Activated naive CD8-positive, alpha-beta T cell treated with anti-CD3 and anti-CD28 coated beads, Interleukin-2, amount 10 ng/mL, durations not matched to agents 7 days and 5 days (primary cell): ENCODE measurements around the gene GAGE12F. TPM values are rescaled to one million over a fixed set of nuclear protein-coding genes. Genes with fewer than 3 reads are reported as not detected.
"Not testable (repeated sequence)": the region's sequence is repeated elsewhere in the genome, so short reads cannot be mapped to it uniquely, and the experiment has no call there.

ENCODE experiments used
- ATAC-seq: fragments of 150-1000 bp; cut with Tn5 transposase; one replicate; pipeline ENCODE4 v1.10.0; 2021; ENCODE audit warnings: low read depth, moderate library complexity
- POLR2A ChIA-PET: fragments of 350-600 bp; sonication (Branson Sonifier 250); formaldehyde crosslinking; loops from one replicate; lab custom pipeline; 2021; ENCODE audit warnings: antibody characterized with exemption; lab: Charles Lee
- DNase-seq: peaks from one replicate; pipeline ENCODE4 v3.0.0; 2021
- H3K27ac Mint-ChIP-seq: one replicate; pipeline ENCODE4 v1.8.0; 2022; ENCODE audit warnings: mild to moderate bottlenecking, mixed read lengths
- H3K27me3 Mint-ChIP-seq: one replicate; pipeline ENCODE4 v1.8.0; 2022; ENCODE audit warnings: mild to moderate bottlenecking, moderate library complexity, mixed read lengths
- H3K36me3 Mint-ChIP-seq: one replicate; pipeline ENCODE4 v1.8.0; 2021; ENCODE audit warnings: mild to moderate bottlenecking, mixed read lengths
- H3K4me1 Mint-ChIP-seq: one replicate; pipeline ENCODE4 v1.8.0; 2021; ENCODE audit warnings: mixed read lengths
- H3K4me3 Mint-ChIP-seq: one replicate; pipeline ENCODE4 v1.8.0; 2022; ENCODE audit warnings: mild to moderate bottlenecking, moderate library complexity, mixed read lengths
- H3K9me3 Mint-ChIP-seq: one replicate; pipeline ENCODE4 v1.8.0; 2021; ENCODE audit warnings: mixed read lengths
- total RNA-seq, 2 experiments: library from RNA; stranded (reverse); gene quantifications; one replicate each; pipeline ENCODE4 v1.2.3, GENCODE V29; 2021

Gene GAGE12F, protein sequence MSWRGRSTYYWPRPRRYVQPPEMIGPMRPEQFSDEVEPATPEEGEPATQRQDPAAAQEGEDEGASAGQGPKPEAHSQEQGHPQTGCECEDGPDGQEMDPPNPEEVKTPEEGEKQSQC
- not detected for total RNA-seq

DNA sequence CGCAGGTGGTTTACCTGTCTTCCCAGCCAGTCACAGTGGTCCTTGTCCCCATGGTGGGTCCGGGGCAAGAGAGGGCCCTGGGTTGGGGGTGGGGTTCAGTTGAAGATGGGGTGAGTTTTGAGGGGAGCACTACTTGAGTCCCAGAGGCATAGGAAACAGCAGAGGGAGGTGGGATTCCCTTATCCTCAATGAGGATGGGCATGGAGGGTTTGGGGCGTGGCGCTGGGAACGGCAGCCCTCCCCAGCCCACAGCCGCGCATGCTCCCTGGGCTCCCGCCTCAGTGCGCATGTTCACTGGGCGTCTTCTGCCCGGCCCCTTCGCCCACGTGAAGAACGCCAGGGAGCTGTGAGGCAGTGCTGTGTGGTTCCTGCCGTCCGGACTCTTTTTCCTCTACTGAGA is at the start of gene GAGE12F:
Gene GAGE12F (plus strand): TSS at position 301 of the 400 bp plus-strand sequence. CDS start 1,155 bp downstream, outside the sequence.
- H3K9me3 Mint-ChIP-seq, ATAC-seq, H3K4me3 Mint-ChIP-seq, H3K36me3 Mint-ChIP-seq, H3K27ac Mint-ChIP-seq, H3K4me1 Mint-ChIP-seq, H3K27me3 Mint-ChIP-seq, DNase-seq, POLR2A ChIA-PET: not testable (repeated sequence)

DNA sequence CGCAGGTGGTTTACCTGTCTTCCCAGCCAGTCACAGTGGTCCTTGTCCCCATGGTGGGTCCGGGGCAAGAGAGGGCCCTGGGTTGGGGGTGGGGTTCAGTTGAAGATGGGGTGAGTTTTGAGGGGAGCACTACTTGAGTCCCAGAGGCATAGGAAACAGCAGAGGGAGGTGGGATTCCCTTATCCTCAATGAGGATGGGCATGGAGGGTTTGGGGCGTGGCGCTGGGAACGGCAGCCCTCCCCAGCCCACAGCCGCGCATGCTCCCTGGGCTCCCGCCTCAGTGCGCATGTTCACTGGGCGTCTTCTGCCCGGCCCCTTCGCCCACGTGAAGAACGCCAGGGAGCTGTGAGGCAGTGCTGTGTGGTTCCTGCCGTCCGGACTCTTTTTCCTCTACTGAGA is 28.8 kb upstream of the GAGE12F start, which contains the start of gene GAGE12C:
Gene GAGE12C (plus strand): TSS at position 301 of the 400 bp plus-strand sequence. CDS start 1,155 bp downstream, outside the sequence.
- H3K4me1 Mint-ChIP-seq, ATAC-seq, DNase-seq, H3K27ac Mint-ChIP-seq, H3K36me3 Mint-ChIP-seq, H3K9me3 Mint-ChIP-seq, H3K27me3 Mint-ChIP-seq, POLR2A ChIA-PET, H3K4me3 Mint-ChIP-seq: not testable (repeated sequence)

DNA sequence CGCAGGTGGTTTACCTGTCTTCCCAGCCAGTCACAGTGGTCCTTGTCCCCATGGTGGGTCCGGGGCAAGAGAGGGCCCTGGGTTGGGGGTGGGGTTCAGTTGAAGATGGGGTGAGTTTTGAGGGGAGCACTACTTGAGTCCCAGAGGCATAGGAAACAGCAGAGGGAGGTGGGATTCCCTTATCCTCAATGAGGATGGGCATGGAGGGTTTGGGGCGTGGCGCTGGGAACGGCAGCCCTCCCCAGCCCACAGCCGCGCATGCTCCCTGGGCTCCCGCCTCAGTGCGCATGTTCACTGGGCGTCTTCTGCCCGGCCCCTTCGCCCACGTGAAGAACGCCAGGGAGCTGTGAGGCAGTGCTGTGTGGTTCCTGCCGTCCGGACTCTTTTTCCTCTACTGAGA is 19.2 kb upstream of the GAGE12F start, which contains the start of gene GAGE12D:
Gene GAGE12D (plus strand): TSS at position 301 of the 400 bp plus-strand sequence. CDS start 1,155 bp downstream, outside the sequence.
- H3K9me3 Mint-ChIP-seq, ATAC-seq, DNase-seq, H3K36me3 Mint-ChIP-seq, H3K4me3 Mint-ChIP-seq, H3K4me1 Mint-ChIP-seq, H3K27ac Mint-ChIP-seq, H3K27me3 Mint-ChIP-seq, POLR2A ChIA-PET: not testable (repeated sequence)

DNA sequence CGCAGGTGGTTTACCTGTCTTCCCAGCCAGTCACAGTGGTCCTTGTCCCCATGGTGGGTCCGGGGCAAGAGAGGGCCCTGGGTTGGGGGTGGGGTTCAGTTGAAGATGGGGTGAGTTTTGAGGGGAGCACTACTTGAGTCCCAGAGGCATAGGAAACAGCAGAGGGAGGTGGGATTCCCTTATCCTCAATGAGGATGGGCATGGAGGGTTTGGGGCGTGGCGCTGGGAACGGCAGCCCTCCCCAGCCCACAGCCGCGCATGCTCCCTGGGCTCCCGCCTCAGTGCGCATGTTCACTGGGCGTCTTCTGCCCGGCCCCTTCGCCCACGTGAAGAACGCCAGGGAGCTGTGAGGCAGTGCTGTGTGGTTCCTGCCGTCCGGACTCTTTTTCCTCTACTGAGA is 9.7 kb upstream of the GAGE12F start, which contains the start of gene GAGE12E:
Gene GAGE12E (plus strand): TSS at position 301 of the 400 bp plus-strand sequence. CDS start 1,155 bp downstream, outside the sequence.
- H3K27me3 Mint-ChIP-seq, H3K4me3 Mint-ChIP-seq: not testable (repeated sequence)

DNA sequence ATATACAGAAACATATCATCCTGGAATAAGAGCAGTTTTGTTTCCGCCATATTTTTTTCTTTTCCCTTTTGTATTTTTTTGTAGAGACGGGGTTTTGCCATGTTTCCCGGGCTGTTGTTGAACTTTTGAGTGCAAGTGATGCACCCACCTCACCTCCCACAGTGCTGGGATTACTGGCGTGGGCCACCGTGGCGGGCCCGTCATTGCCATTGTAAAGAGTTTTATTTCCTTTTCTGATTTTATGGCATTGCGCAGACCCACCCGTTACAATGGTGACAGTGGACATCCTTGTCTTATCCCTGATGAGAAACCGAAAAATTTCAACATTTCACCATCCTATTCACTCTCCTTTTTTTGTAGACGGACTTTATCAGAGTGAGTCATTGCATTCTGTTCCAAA is 8.1 kb downstream of the GAGE12F start:
- ATAC-seq, H3K9me3 Mint-ChIP-seq, H3K27me3 Mint-ChIP-seq, DNase-seq, H3K27ac Mint-ChIP-seq, H3K4me3 Mint-ChIP-seq, POLR2A ChIA-PET, H3K4me1 Mint-ChIP-seq, H3K36me3 Mint-ChIP-seq: not testable (repeated sequence)

More for the DNA sequence above, 9.7 kb upstream of the GAGE12F start, which contains the start of gene GAGE12E:
- H3K4me1 Mint-ChIP-seq, H3K9me3 Mint-ChIP-seq, POLR2A ChIA-PET, H3K27ac Mint-ChIP-seq, ATAC-seq, H3K36me3 Mint-ChIP-seq, DNase-seq: not testable (repeated sequence)

DNA sequence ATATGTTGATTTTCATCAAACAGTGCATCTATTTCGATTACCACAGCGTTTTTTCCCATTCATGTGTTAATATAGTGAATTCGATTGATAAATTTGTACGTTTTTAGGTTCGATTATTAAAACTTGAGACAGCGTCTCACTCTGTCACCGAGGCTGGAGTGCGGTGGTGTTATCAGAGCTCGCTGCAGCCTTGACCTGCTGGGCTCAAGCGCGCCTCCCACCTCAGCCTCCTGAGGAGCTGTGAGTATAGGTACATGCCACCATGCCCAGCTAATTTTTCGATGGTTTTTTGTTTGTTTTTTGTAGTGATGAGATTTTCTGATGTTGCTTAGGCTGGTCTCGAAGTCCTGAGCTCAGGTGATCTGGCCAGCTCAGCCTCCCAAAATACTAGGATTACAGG is 8.5 kb downstream of the GAGE12F start:
- H3K4me3 Mint-ChIP-seq, H3K27me3 Mint-ChIP-seq, H3K4me1 Mint-ChIP-seq, ATAC-seq, H3K9me3 Mint-ChIP-seq, POLR2A ChIA-PET, H3K36me3 Mint-ChIP-seq, DNase-seq, H3K27ac Mint-ChIP-seq: not testable (repeated sequence)

DNA sequence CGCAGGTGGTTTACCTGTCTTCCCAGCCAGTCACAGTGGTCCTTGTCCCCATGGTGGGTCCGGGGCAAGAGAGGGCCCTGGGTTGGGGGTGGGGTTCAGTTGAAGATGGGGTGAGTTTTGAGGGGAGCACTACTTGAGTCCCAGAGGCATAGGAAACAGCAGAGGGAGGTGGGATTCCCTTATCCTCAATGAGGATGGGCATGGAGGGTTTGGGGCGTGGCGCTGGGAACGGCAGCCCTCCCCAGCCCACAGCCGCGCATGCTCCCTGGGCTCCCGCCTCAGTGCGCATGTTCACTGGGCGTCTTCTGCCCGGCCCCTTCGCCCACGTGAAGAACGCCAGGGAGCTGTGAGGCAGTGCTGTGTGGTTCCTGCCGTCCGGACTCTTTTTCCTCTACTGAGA is 9.5 kb downstream of the GAGE12F start, which contains the start of gene GAGE12G:
Gene GAGE12G (plus strand): TSS at position 301 of the 400 bp plus-strand sequence. CDS start 1,155 bp downstream, outside the sequence.
- POLR2A ChIA-PET, result not testable (repeated sequence)

DNA sequence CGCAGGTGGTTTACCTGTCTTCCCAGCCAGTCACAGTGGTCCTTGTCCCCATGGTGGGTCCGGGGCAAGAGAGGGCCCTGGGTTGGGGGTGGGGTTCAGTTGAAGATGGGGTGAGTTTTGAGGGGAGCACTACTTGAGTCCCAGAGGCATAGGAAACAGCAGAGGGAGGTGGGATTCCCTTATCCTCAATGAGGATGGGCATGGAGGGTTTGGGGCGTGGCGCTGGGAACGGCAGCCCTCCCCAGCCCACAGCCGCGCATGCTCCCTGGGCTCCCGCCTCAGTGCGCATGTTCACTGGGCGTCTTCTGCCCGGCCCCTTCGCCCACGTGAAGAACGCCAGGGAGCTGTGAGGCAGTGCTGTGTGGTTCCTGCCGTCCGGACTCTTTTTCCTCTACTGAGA is 19.0 kb downstream of the GAGE12F start, which contains the start of gene GAGE12H:
Gene GAGE12H (plus strand): TSS at position 301 of the 400 bp plus-strand sequence. CDS start 1,155 bp downstream, outside the sequence.
- H3K36me3 Mint-ChIP-seq, H3K27ac Mint-ChIP-seq, ATAC-seq, POLR2A ChIA-PET, H3K4me1 Mint-ChIP-seq, H3K27me3 Mint-ChIP-seq, H3K4me3 Mint-ChIP-seq, DNase-seq, H3K9me3 Mint-ChIP-seq: not testable (repeated sequence)

More for the DNA sequence above, 9.5 kb downstream of the GAGE12F start, which contains the start of gene GAGE12G:
- not testable (repeated sequence) for H3K27ac Mint-ChIP-seq, H3K4me3 Mint-ChIP-seq, ATAC-seq, H3K4me1 Mint-ChIP-seq, DNase-seq, H3K36me3 Mint-ChIP-seq, H3K9me3 Mint-ChIP-seq, H3K27me3 Mint-ChIP-seq

DNA sequence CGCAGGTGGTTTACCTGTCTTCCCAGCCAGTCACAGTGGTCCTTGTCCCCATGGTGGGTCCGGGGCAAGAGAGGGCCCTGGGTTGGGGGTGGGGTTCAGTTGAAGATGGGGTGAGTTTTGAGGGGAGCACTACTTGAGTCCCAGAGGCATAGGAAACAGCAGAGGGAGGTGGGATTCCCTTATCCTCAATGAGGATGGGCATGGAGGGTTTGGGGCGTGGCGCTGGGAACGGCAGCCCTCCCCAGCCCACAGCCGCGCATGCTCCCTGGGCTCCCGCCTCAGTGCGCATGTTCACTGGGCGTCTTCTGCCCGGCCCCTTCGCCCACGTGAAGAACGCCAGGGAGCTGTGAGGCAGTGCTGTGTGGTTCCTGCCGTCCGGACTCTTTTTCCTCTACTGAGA is 28.6 kb downstream of the GAGE12F start, which contains the start of gene GAGE2A:
Gene GAGE2A (plus strand): TSS at position 301 of the 400 bp plus-strand sequence. CDS start 1,155 bp downstream, outside the sequence.
- H3K9me3 Mint-ChIP-seq, H3K27me3 Mint-ChIP-seq, H3K27ac Mint-ChIP-seq, H3K36me3 Mint-ChIP-seq, H3K4me1 Mint-ChIP-seq, POLR2A ChIA-PET, ATAC-seq, H3K4me3 Mint-ChIP-seq, DNase-seq: not testable (repeated sequence)

DNA sequence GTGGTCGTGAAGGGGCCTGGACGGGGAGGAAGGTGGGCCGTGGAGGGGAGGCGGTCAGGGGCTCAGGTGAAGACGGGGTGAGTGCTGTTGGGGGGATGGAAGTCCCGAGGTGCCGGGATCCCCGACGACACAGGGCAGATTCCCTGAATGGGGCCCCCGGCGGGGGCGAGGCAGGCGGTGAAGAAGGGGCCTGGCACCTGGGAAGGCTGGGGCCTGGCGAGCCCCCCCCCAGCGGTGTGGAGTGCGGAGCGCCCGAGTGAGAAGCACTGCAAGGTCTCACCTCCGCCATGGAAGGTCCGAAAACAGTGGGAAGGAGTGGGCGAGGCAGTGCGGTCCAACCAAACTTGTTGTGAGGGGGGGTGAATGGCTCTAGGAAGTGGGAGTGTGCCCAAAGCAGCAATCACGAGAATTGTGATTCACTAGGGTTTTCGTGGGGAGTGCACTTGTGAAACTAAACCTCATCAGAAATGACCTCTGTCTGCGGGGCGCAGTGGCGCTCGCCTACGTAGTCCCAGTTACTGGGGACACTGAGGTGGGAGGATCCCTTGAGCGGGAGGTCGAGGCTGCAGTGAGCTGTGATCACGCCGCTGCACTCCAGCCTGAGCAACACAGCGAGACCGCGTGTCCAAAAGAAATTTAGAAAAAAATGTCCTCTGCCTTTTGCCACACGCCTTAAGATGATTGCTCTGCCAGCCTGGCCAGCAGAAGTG is 29.3 kb downstream of the GAGE12F start:
- ATAC-seq, H3K27me3 Mint-ChIP-seq, POLR2A ChIA-PET, H3K9me3 Mint-ChIP-seq, H3K27ac Mint-ChIP-seq, H3K4me1 Mint-ChIP-seq, H3K36me3 Mint-ChIP-seq, H3K4me3 Mint-ChIP-seq: not testable (repeated sequence)
- peak; percentile 25 for DNase-seq

DNA sequence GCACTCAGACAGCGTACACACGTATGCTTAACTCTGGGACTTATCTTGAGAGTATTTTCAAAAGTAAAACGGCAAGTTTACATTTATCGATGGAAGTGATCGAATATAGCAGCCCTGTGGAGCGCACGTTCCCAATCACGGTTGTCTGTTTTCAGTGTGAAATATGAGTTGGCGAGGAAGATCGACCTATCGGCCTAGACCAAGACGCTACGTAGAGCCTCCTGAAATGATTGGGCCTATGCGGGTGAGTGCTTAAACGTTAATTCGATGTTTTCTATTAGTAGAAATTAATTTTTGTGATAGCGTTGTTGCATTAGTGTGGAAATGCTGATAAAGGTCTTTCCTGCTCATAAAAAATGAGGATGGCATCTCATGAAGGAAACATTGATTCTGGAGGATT is 29.8 kb downstream of the GAGE12F start:
- DNase-seq, H3K27ac Mint-ChIP-seq, H3K9me3 Mint-ChIP-seq, POLR2A ChIA-PET, H3K4me3 Mint-ChIP-seq, H3K36me3 Mint-ChIP-seq, H3K4me1 Mint-ChIP-seq, H3K27me3 Mint-ChIP-seq, ATAC-seq: not testable (repeated sequence)

DNA sequence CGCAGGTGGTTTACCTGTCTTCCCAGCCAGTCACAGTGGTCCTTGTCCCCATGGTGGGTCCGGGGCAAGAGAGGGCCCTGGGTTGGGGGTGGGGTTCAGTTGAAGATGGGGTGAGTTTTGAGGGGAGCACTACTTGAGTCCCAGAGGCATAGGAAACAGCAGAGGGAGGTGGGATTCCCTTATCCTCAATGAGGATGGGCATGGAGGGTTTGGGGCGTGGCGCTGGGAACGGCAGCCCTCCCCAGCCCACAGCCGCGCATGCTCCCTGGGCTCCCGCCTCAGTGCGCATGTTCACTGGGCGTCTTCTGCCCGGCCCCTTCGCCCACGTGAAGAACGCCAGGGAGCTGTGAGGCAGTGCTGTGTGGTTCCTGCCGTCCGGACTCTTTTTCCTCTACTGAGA is 38.1 kb downstream of the GAGE12F start, which contains the start of gene GAGE1:
Gene GAGE1 (plus strand): TSS at position 301 of the 400 bp plus-strand sequence. CDS start 1,155 bp downstream, outside the sequence.
- H3K4me3 Mint-ChIP-seq, POLR2A ChIA-PET, H3K36me3 Mint-ChIP-seq, H3K4me1 Mint-ChIP-seq, H3K27me3 Mint-ChIP-seq, ATAC-seq, DNase-seq, H3K27ac Mint-ChIP-seq, H3K9me3 Mint-ChIP-seq: not testable (repeated sequence)

DNA sequence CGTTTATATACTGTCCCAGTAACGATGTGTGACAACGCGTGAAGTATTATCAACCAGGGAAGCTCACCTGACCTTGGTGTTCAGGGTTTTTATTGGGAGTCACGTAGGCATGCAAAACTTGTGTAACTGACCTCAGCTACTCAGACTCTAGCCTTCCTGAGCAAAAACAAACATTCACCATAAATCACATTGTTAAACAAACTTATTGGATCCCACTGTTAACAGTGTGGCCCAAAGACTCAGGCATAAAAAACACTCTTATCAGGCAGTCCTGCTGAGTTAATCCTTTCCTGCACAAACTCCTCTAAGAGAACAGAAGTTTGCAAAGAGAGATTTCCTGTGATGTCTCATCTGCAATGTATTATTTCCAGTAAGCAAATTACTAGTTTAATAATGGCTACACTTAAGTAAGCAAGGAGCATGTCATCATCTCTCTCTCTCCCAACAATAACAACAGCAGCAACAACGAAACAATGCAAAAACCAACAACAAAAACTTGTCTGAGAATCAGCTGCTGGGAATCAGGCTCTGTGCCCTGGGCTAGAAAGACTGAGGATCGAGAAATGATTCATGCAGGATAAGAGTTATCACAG is 50.2 kb downstream of the GAGE12F start:
- ATAC-seq, result no peak
- H3K4me1 Mint-ChIP-seq, result no peaks in the 10 kb centered on the region
- H3K27ac Mint-ChIP-seq, result no peak overlapping the region
- no peaks in the 10 kb centered on the region for H3K9me3 Mint-ChIP-seq
- POLR2A ChIA-PET, result no interaction called here
- no peak overlapping the region for H3K4me3 Mint-ChIP-seq
- H3K36me3 Mint-ChIP-seq, result no peaks in the 10 kb centered on the region
- peaks cover 5% of the 10 kb centered on the region for H3K27me3 Mint-ChIP-seq
- DNase-seq, result no peak
